ENCODE measurements around the gene SDK1.
"Not testable (repeated sequence)": the region's sequence is repeated elsewhere in the genome, so short reads cannot be mapped to it uniquely, and the experiment has no call there.

The SDK1 gene

GRCh38 chr7:3657206-3657605 is 356.2 kb downstream of the SDK1 start:
- DNase-seq, result no peak
- in situ Hi-C loops (cut with HindIII; ENCODE audit: low pct_ligation_motif_present, low pct_unique_long_range_greater_than_20kb, low sequenced_read_pairs), result no loop called here

GRCh38 chr7:3668743-3669142 is 367.7 kb downstream of the SDK1 start:
- in situ Hi-C loops (cut with HindIII; ENCODE audit: low pct_ligation_motif_present, low pct_unique_long_range_greater_than_20kb, low sequenced_read_pairs), result no loop called here
- no peak for DNase-seq

- in situ Hi-C loops (cut with HindIII; ENCODE audit: low pct_ligation_motif_present, low pct_unique_long_range_greater_than_20kb, low sequenced_read_pairs), result no loop called here
Measured at GRCh38 chr7:3670898-3671297, 369.8 kb downstream of the SDK1 start.

GRCh38 chr7:3673524-3673923 is 372.5 kb downstream of the SDK1 start:
- in situ Hi-C loops (cut with HindIII; ENCODE audit: low pct_ligation_motif_present, low pct_unique_long_range_greater_than_20kb, low sequenced_read_pairs), result no loop called here
- peak; percentile 51 for DNase-seq

More at GRCh38 chr7:3670898-3671297, 369.8 kb downstream of the SDK1 start:
- DNase-seq, result no peak

GRCh38 chr7:3678314-3678810 is 377.3 kb downstream of the SDK1 start:
- in situ Hi-C loops (cut with HindIII; ENCODE audit: low pct_ligation_motif_present, low pct_unique_long_range_greater_than_20kb, low sequenced_read_pairs), result no loop called here
- DNase-seq, result no peak

- no peak for DNase-seq
- in situ Hi-C loops (cut with HindIII; ENCODE audit: low pct_ligation_motif_present, low pct_unique_long_range_greater_than_20kb, low sequenced_read_pairs), result no loop called here
Measured at GRCh38 chr7:3682028-3682710, 381.1 kb downstream of the SDK1 start.

GRCh38 chr7:3683546-3684539 is 382.8 kb downstream of the SDK1 start:
- in situ Hi-C loops (cut with HindIII; ENCODE audit: low pct_ligation_motif_present, low pct_unique_long_range_greater_than_20kb, low sequenced_read_pairs), result no loop called here
- no peak for DNase-seq

- no peak for DNase-seq
- in situ Hi-C loops (cut with HindIII; ENCODE audit: low pct_ligation_motif_present, low pct_unique_long_range_greater_than_20kb, low sequenced_read_pairs), result no loop called here
Measured at GRCh38 chr7:3688071-3688470, 387.0 kb downstream of the SDK1 start.

- DNase-seq, result no peak
- in situ Hi-C loops (cut with HindIII; ENCODE audit: low pct_ligation_motif_present, low pct_unique_long_range_greater_than_20kb, low sequenced_read_pairs), result no loop called here
Measured at GRCh38 chr7:3688842-3689241, 387.8 kb downstream of the SDK1 start.

GRCh38 chr7:3691478-3692158 is 390.6 kb downstream of the SDK1 start:
- in situ Hi-C loops (cut with HindIII; ENCODE audit: low pct_ligation_motif_present, low pct_unique_long_range_greater_than_20kb, low sequenced_read_pairs), result no loop called here

GRCh38 chr7:3695602-3696001 is 394.6 kb downstream of the SDK1 start:
- in situ Hi-C loops (cut with HindIII; ENCODE audit: low pct_ligation_motif_present, low pct_unique_long_range_greater_than_20kb, low sequenced_read_pairs), result no loop called here
- DNase-seq, result peak; percentile 10

More at GRCh38 chr7:3691478-3692158, 390.6 kb downstream of the SDK1 start:
- DNase-seq, result no peak

- in situ Hi-C loops (cut with HindIII; ENCODE audit: low pct_ligation_motif_present, low pct_unique_long_range_greater_than_20kb, low sequenced_read_pairs), result no loop called here
- no peak for DNase-seq
Measured at GRCh38 chr7:3696113-3696512, 395.1 kb downstream of the SDK1 start.

GRCh38 chr7:3697472-3697871 is 396.4 kb downstream of the SDK1 start:
- in situ Hi-C loops (cut with HindIII; ENCODE audit: low pct_ligation_motif_present, low pct_unique_long_range_greater_than_20kb, low sequenced_read_pairs), result no loop called here
- DNase-seq, result no peak

GRCh38 chr7:3705258-3705657 is 404.2 kb downstream of the SDK1 start:
- DNase-seq, result no peak
- in situ Hi-C loops (cut with HindIII; ENCODE audit: low pct_ligation_motif_present, low pct_unique_long_range_greater_than_20kb, low sequenced_read_pairs), result no loop called here

- DNase-seq; in situ Hi-C loops (cut with HindIII; ENCODE audit: low pct_ligation_motif_present, low pct_unique_long_range_greater_than_20kb, low sequenced_read_pairs): not testable (repeated sequence)
Measured at GRCh38 chr7:3706091-3706490, 405.0 kb downstream of the SDK1 start.

GRCh38 chr7:3710122-3710521 is 409.1 kb downstream of the SDK1 start:
- in situ Hi-C loops (cut with HindIII; ENCODE audit: low pct_ligation_motif_present, low pct_unique_long_range_greater_than_20kb, low sequenced_read_pairs), result no loop called here

GRCh38 chr7:3710531-3710930 is 409.5 kb downstream of the SDK1 start:
- no peak for DNase-seq
- in situ Hi-C loops (cut with HindIII; ENCODE audit: low pct_ligation_motif_present, low pct_unique_long_range_greater_than_20kb, low sequenced_read_pairs), result no loop called here

More at GRCh38 chr7:3710122-3710521, 409.1 kb downstream of the SDK1 start:
- DNase-seq, result no peak

- no peak for DNase-seq
- in situ Hi-C loops (cut with HindIII; ENCODE audit: low pct_ligation_motif_present, low pct_unique_long_range_greater_than_20kb, low sequenced_read_pairs), result no loop called here
Measured at GRCh38 chr7:3712841-3713240, 411.8 kb downstream of the SDK1 start.

- DNase-seq, result no peak
- in situ Hi-C loops (cut with HindIII; ENCODE audit: low pct_ligation_motif_present, low pct_unique_long_range_greater_than_20kb, low sequenced_read_pairs), result no loop called here
Measured at GRCh38 chr7:3721422-3721821, 420.4 kb downstream of the SDK1 start.

Data from ACHN (cell line).